Peyer's patch (tissue), 4 donors: Measurements from ENCODE around the gene P2RX5. TPM values are rescaled to one million over a fixed set of nuclear protein-coding genes. Genes with fewer than 3 reads are reported as not detected.

Experiments used
- DNase-seq, 3 donors: peaks; one replicate each; pipeline ENCODE4 v3.0.0-alpha.2; 2017 to 2019
- H3K27ac ChIP-seq, 4 donors: fragments of 200-600 bp; sonication (generic); one replicate each; pipeline ENCODE4 v1.5.1; 2016 to 2019
- H3K27me3 ChIP-seq, 2 donors: fragments of 200-600 bp; sonication (generic); one replicate each; pipeline ENCODE4 v1.5.1; 2019
- H3K36me3 ChIP-seq, 3 donors: fragments of 200-600 bp; sonication (generic); one replicate each; pipeline ENCODE4 v1.5.1; 2016 to 2019
- H3K4me1 ChIP-seq, 4 donors: fragments of 200-600 bp; sonication (generic); one replicate each; pipeline ENCODE4 v1.5.1; 2016 to 2019
- H3K4me3 ChIP-seq, 4 donors: fragments of 200-600 bp; sonication (generic); 1 replicate in 3 of 4; 2 replicates in 1 of 4; pipeline ENCODE4 v1.5.1; 2016 to 2019; ENCODE audit warnings: mild to moderate bottlenecking in 1 of 4
- H3K9me3 ChIP-seq, 4 donors: fragments of 200-600 bp; sonication (generic); one replicate each; pipeline ENCODE4 v1.5.1; 2016 to 2019; ENCODE audit warnings: mild to moderate bottlenecking in 1 of 4
- CTCF ChIP-seq, 6 experiments: fragments of 450-650 bp in 4 of 6; fragments of 200-600 bp in 2 of 6; sonication (generic) in 1 of 6; IDR thresholded peaks; one replicate each; pipeline ENCODE4 v1.5.1; 2017 to 2019; ENCODE audit warnings: antibody characterized with exemption in 6 of 6, mild to moderate bottlenecking in 3 of 6, moderate library complexity in 1 of 6
- POLR2A ChIP-seq, 2 donors: fragments of 450-650 bp; IDR thresholded peaks; one replicate each; pipeline ENCODE4 v1.5.1; 2017; ENCODE audit warnings: antibody characterized with exemption in 2 of 2, mild to moderate bottlenecking in 2 of 2, moderate library complexity in 2 of 2
- total RNA-seq, 4 donors: library from RNA; depleted of rRNA; stranded (reverse); fragments of >200 nt; gene quantifications; one replicate each; pipeline ENCODE4 v1.1.0, GENCODE V29; 2016

Gene P2RX5
- total RNA-seq, 4 donors from 2014 or later: 1.2 to 103 (median 5.7) TPM

GRCh38 chr17:3632287-3632686 is 63.7 kb downstream of the P2RX5 start:
- no peak for TF ChIP-seq CTCF (IDR thresholded peaks at IDR 0.05)
- no peak for TF ChIP-seq POLR2A (IDR thresholded peaks at IDR 0.05)
- no peaks in the 10 kb centered on the region for H3K9me3 ChIP-seq
- H3K4me1 ChIP-seq: peaks cover 4 to 21% (median 4%) of the 10 kb centered on the region in 4 donors
- H3K4me3 ChIP-seq: no peak overlapping the region
- no peak overlapping the region for H3K27ac ChIP-seq
- H3K36me3 ChIP-seq: peaks cover 0 to 48% (median 0%) of the 10 kb centered on the region in 3 donors
- no peaks in the 10 kb centered on the region for H3K27me3 ChIP-seq
- no peak for DNase-seq

- H3K27ac ChIP-seq: no peak overlapping the region
- H3K4me1 ChIP-seq: peaks cover 4 to 18% (median 4%) of the 10 kb centered on the region in 4 donors
- no peaks in the 10 kb centered on the region for H3K27me3 ChIP-seq
- H3K9me3 ChIP-seq: no peaks in the 10 kb centered on the region
- DNase-seq: no peak
- H3K4me3 ChIP-seq: no peak overlapping the region
- no peak for TF ChIP-seq POLR2A (IDR thresholded peaks at IDR 0.05)
- TF ChIP-seq CTCF (IDR thresholded peaks at IDR 0.05): no peak
- H3K36me3 ChIP-seq: peaks cover 0 to 63% (median 0%) of the 10 kb centered on the region in 3 donors
Observed at GRCh38 chr17:3630781-3631180, 65.2 kb downstream of the P2RX5 start.

DNA sequence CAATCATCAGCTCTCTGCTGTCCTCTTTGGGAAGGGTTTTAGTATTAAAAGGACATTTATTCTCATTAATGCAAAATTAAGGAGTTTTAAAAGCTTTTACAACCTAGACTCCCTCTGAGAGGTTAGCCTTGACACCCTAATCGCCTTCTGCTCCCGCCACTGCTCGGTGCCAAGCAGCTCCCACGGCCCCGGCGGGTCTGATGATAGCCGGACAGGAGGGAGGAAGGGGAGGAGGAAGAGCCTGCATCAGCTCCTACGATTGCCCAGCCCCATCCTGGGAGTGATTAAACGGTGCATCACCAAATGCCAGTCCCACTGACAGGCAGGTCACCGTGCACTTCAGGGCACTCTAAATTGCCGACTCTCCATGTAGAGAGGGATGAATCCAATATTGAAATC is 68.2 kb downstream of the P2RX5 start:
- no peaks in the 10 kb centered on the region for H3K4me1 ChIP-seq
- no peaks in the 10 kb centered on the region for H3K27me3 ChIP-seq
- H3K4me3 ChIP-seq: no peak overlapping the region
- H3K27ac ChIP-seq: no peak overlapping the region
- peaks cover 0 to 91% (median 0%) of the 10 kb centered on the region in 3 donors for H3K36me3 ChIP-seq
- no peak for TF ChIP-seq CTCF (IDR thresholded peaks at IDR 0.05)
- TF ChIP-seq POLR2A (IDR thresholded peaks at IDR 0.05): no peak
- DNase-seq: no peak
- H3K9me3 ChIP-seq: no peaks in the 10 kb centered on the region

DNA sequence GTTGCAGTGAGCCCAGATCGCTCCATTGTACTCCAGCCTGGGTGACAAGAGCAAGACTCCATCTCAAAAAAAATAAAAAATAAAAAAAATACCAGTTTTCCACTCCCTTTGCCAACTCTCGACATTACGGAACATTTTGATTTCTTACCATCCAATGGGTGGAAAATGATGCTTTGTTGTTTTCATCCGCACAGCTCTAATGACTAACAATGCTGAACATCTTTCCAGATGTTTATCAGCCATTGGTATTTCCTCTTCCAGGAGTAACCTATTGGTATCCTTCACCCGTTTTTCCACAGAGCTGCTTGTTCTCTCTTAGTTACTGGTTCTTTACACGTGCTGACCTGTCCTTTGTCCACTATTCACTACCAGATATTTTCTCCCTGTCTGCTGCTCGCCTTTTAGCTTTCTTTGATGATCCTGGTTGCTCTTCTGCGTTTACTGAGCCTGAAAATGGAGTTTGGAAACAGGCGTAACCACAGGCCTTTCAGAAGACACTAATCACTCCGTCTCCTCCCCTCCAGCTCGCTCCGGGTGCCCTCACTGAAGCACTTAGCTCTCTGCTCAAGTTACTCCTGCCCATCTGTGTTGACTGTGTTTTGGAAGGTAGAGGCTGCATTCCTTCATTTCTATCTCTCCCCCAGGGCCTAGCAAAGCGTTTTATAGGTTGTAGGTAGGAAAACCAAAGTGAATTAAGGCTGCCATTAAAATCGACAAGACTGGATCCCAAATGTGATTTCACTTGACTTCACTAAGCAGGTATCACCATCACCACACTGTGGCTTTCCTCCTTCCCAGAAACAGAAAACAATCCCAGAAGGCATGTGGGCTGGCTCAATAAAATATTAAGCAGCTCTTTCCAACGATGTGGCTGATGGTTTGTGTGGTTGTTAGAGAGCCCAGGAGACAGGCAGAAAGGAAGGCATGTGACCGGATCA is 68.9 kb downstream of the P2RX5 start:
- TF ChIP-seq CTCF (IDR thresholded peaks at IDR 0.05): no peak
- H3K4me3 ChIP-seq: no peak overlapping the region
- peaks cover 0 to 93% (median 0%) of the 10 kb centered on the region in 3 donors for H3K36me3 ChIP-seq
- H3K4me1 ChIP-seq: no peaks in the 10 kb centered on the region
- no peak overlapping the region for H3K27ac ChIP-seq
- no peak for DNase-seq
- H3K27me3 ChIP-seq: no peaks in the 10 kb centered on the region
- no peaks in the 10 kb centered on the region for H3K9me3 ChIP-seq

Other genes with a start within 250 kb of the P2RX5 start
- not detected for gene SPATA22, start 224.3 kb downstream of the P2RX5 start, total RNA-seq
- 10 to 100 TPM; 11.4 to 27.7 (median 17.0) TPM for gene ASPA, start 220.2 kb downstream of the P2RX5 start, total RNA-seq
- 10 to 100 TPM in 3 of 4 donors, 1 to 10 TPM in 1; 5.0 to 39.1 (median 16.5) TPM for gene TRPV3, start 138.3 kb downstream of the P2RX5 start, total RNA-seq
- gene TRPV1, start 86.7 kb downstream of the P2RX5 start, total RNA-seq: 10 to 100 TPM; 13.2 to 56.8 (median 36.3) TPM
- gene SHPK, start 59.9 kb downstream of the P2RX5 start, total RNA-seq: 10 to 100 TPM in 3 of 4 donors, 1 to 10 TPM in 1; 5.8 to 83.8 (median 44.9) TPM
- 10 to 100 TPM; 21.5 to 30.1 (median 27.7) TPM for gene CTNS, start 59.4 kb downstream of the P2RX5 start, total RNA-seq
- 100 to 1,000 TPM; 113 to 386 (median 239) TPM for gene TAX1BP3, start 27.6 kb downstream of the P2RX5 start, total RNA-seq
- 10 to 100 TPM; 12.6 to 28.1 (median 21.0) TPM for gene EMC6, start 27.3 kb downstream of the P2RX5 start, total RNA-seq
- 1 to 10 TPM in 1 of 4 donors, not detected in 3; 1.2 TPM for gene HASPIN, start 27.7 kb upstream of the P2RX5 start, total RNA-seq
- gene ITGAE, start 105.0 kb upstream of the P2RX5 start, total RNA-seq: 10 to 100 TPM; 14.9 to 41.8 (median 31.5) TPM
- 10 to 100 TPM; 24.8 to 41.6 (median 32.2) TPM for gene NCBP3, start 150.1 kb upstream of the P2RX5 start, total RNA-seq
- 10 to 100 TPM in 1 of 4 donors, 1 to 10 TPM in 3; 2.5 to 13.2 (median 4.6) TPM for gene CAMKK1, start 196.9 kb upstream of the P2RX5 start, total RNA-seq
- 10 to 100 TPM in 1 of 4 donors, 1 to 10 TPM in 2, under 1 TPM in 1; 0.88 to 27.2 (median 4.3) TPM for gene P2RX1, start 220.3 kb upstream of the P2RX5 start, total RNA-seq